HL-60/S4 (cell line): ENCODE measurements around the gene C3orf49.

Experiments
- in situ Hi-C: fragments of 300-500 bp; cut with MboI; formaldehyde crosslinking; loops from 2 replicates; pipeline ENCODE4 v1.14.3; 2022; ENCODE audit warnings: low sequenced_read_pairs

The C3orf49 gene, protein sequence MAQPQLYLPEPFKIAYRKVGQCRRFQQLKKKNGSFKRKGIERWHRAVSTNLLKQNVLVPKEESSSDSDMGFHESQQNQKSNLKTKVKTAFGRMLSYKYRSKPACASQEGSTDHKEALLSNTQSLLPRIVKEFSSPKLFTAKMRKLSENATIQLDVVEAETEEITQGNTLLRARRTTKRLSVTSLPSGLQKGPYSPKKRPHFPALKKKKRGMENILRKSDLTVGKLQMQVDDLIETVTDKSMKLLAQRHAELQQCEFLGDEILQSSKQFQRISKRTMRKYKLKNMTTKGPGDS

DNA sequence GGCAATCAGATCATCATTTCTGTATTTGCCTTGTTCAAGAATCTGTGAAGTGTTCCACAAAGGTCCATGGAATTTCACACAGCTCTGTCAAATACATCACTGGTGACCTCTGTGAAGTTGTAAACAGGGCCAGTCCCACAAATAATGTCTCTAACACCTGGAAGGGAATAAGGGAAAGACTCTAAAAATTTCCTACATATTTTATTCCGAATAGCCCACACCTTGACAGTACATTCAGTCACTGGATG lies at the start of gene C3orf49:
TSS of gene C3orf49 (plus strand) at position 149 of the 248 bp plus-strand sequence. CDS start 173 bp downstream, outside the sequence.
- in situ Hi-C loops, result loop anchor here (10.0 kb wide), 1 partner anchor 454 kb away; no protein-coding TSS in a partner anchor

DNA sequence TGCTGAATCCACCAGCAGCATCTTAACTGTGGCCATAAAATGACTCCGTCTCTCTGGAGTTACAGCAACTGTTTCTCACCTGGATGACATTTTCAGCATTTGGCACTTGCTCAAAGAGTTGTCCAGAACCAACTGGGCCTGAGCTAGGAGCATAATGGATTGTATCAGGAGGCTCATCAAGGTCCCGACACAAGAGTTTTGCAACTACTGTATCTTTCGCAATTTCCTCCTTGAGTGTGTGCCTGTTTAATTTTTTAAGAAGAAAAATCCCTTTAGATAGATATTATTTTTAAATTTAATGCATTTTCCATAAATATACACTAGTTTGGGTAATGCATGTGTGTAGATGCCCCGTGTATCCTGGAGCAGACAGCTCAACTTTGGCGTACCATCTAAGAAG lies 44.3 kb upstream of the C3orf49 start:
- in situ Hi-C loops, result no loop called here

DNA sequence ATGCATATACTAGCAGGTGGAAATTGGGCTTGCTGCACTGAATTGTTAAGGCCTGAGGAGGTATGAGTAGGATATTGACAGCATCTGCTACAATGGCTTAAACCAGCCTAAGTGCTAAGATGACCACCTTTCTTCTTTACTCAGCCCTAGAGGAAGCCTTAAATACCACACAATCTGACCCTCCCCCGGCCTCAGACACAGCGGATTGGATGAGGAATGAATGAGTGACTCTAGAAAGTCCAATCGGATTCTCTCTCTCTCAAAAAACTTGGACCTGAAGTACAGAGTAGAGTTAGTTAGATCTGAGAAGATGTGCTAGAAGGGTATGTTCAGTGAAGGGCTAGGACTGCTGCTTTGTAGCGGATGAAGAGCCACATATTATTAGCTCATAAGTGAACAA lies 39.9 kb upstream of the C3orf49 start:
- in situ Hi-C loops, result no loop called here

DNA sequence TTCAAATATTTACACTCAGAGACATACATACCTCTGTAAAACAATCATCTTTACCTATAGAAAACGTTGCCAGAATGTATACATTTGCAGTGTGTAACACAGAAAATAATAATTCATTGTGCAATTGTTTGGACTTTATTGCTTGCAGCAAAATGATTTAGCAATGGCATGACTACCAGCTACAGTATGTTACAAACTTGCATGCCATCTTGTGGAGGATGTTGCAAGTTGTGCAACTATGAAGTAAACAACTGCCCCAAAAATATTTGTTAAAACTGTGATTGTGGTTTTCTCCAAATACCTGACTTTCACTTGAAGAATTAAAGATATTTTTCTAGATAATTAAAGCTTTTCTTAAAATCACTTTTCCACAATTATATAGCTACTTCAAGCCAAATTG lies 27.1 kb upstream of the C3orf49 start:
- in situ Hi-C loops, result no loop called here

DNA sequence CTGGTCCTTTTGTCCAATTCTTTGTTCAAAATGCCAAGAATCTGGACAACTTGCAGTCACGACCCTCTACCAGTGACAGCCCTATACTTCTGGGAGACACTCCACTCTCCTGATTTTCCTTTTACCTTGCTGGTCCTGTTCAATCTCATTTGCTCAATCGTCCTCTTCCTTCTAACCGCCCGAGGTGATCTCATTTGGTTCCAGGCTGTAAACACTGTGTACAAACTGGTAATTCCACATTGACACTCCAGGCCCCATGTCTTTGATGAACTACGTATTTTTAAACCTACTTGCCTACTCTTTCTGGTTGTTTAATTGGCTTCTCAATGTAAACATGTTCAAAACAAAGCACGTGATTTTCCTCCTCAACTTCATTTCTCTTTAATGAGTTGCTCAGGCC lies 23.7 kb upstream of the C3orf49 start:
- in situ Hi-C loops, result no loop called here

DNA sequence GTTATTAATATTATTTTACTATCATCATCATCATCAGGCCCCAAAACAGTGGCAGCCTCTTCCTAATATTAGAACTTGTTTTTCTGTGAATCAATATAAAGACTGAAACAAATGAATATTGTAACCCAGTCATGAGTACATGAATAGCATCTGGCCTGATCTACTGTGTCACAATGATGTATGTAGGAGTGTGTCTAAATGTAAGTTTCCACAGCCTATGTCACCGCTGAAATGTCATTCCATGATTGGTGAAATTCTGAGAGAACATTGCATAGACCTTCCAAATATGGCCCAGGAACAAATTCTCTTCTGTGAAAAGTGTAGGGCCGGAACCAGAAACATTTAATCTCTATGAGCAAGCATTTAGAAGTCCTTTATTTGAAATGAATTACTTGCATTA lies 20.6 kb upstream of the C3orf49 start:
- in situ Hi-C loops, result no loop called here

DNA sequence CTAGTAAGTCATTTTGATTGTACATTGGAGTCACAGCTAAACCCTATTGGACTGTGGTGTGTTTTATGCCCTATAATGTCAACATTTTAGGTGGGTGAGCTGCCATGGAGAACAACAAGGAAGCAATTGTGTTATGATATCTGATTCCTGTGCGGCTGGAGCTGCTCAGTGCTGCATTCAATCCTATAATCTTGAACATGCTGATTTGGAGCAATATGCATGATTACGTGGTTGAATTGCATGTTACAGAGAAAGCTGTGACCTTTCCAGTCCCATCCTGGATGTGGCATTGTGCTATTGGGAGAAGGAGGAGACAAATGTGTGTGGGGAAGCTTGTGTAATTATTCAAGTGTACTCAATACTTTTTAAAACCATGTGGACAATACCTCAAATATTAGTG lies 20.1 kb upstream of the C3orf49 start:
- in situ Hi-C loops, result no loop called here

DNA sequence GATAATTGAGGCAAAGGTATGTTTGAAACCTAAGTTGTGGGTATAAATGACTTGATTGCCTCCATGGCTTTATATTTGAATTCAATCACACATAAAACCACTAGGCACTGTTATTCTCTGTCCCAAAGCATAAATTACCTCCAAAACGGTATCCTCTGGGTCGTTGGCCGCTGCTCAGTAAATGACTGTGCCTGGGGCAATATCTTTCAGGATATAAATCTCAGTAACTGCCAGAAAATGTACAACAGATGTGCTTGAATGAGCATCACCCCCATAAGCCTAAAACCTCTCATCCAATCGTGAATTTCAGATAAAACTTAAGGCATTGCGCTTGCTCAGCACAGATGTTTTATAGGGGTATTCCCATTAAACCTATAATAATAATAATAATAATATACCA lies 19.0 kb upstream of the C3orf49 start:
- in situ Hi-C loops, result no loop called here

DNA sequence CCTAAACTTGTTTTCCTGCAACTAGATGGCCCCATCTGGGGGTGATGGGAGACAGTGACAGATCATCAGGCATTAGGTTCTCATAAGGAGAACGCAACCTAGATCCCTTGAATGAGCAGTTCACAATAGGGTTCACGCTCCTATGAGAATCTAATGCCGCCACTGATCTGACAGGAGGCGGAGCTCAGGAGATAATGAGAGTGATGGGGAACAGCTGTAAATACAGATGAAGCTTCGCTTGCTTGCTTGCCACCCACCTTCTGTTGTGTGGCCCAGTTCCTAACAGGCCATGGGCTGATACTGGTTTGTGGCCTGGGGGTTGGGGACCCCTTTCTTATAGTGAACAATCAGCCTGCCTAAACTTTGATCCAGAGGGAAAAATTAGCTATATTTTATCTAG lies 15.2 kb upstream of the C3orf49 start:
- in situ Hi-C loops, result no loop called here

DNA sequence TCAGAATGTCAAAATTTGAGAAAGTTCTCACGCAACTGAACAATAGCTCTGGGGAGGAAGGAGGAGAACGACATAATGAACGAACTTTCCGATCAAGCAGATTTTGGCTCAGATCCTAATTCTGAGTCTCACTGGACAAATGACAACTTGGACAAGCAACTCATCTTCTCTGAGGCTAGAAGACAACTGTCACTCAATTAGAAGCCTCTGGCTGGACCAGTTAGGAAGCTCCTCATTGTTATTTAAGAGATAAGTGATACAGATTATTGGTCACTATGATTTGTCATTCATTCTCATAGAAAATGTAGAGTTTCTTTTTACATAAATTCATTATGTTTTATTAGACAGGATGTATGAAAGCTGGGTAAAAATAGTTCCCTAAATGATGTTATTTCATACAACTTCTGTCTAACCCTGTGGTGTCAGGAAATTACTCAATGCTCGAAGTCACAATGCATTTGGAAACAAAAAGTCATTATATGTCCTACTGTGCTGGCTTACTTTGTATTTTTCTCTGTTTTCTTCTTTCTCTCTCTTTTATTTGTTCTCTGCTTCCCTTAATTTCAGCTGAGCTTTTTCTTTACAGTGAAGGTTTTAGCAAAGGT lies 11.0 kb upstream of the C3orf49 start:
- in situ Hi-C loops, result no loop called here

DNA sequence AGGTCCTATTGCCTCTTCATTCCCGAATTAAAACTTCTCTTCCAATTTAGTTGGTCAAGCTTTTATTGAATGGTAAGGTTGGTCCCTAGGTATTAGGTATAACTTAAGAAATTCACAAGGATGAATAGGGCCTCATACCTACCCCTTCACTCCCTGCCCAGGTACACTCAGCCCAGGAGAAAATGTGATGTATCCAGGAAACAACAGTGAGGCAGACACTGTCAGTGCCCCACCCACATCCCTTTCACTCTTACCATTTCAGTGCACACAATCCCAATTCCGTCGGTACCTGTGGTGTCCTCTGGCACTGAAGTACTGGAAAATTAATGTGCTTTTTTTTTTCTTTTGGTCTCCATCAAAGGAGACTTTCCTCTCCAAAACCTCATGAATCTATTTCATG lies 10.5 kb upstream of the C3orf49 start:
- in situ Hi-C loops, result no loop called here

DNA sequence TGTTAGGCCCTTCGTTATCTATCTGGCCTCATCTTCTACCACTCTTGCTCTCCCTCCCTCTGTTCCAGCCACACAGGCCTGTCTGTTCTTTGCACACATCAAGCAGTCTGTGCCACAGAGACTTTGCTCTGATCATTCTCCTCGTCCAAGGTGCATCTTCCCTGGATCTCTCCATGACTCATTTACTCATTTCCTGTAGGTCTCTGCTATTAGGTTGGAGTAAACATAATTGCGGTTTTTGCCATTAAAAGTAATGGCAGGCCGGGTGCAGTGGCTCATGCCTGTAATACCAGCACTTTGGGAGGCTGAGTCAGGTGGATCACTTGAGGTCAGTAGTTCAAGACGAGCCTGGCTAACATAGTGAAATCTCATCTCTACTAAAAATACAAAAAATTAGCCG lies 9.5 kb upstream of the C3orf49 start:
- in situ Hi-C loops, result loop anchor here (10.0 kb wide), 1 partner anchor 445 kb away; no protein-coding TSS in a partner anchor

DNA sequence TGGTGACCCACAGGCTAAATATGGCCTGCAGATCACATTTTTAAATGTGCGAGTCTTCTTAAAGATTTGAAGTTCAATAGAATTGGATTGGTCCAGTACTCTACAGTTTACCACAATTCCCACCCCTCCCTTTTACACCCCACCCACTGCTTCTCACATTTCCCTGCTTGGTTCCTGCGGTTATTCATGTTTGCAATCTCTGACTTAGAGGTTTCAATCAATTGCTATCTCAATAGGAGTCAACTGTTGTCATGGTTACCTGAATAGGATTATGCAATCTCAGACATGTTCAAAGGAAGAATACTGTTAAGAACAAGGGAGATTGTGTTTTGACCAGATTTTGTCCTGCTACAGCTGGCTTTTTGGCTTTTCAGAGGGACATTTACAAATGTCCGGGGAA lies 4.9 kb upstream of the C3orf49 start:
- in situ Hi-C loops, result loop anchor here (10.0 kb wide), 1 partner anchor 449 kb away; no protein-coding TSS in a partner anchor

DNA sequence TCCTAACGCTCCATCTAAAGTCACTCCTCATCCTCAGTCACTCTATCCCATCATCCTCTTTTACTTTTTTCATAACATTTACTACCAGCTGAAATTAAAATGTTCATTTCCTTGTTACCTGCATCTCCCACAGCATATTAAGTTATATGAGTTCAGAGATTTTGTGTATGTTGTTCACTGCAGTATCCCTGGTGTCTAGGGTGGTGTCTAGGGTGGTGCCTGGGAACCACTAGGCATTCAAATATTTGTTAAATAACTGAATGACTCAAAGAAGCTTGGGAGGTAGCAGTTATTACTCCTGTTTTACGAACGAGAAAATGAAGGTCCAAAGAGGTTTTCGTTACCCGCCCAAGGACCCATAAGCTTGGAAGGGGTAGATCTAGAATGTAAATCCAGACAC lies 1.9 kb upstream of the C3orf49 start:
- in situ Hi-C loops, result loop anchor here (10.0 kb wide), 1 partner anchor 452 kb away; no protein-coding TSS in a partner anchor

DNA sequence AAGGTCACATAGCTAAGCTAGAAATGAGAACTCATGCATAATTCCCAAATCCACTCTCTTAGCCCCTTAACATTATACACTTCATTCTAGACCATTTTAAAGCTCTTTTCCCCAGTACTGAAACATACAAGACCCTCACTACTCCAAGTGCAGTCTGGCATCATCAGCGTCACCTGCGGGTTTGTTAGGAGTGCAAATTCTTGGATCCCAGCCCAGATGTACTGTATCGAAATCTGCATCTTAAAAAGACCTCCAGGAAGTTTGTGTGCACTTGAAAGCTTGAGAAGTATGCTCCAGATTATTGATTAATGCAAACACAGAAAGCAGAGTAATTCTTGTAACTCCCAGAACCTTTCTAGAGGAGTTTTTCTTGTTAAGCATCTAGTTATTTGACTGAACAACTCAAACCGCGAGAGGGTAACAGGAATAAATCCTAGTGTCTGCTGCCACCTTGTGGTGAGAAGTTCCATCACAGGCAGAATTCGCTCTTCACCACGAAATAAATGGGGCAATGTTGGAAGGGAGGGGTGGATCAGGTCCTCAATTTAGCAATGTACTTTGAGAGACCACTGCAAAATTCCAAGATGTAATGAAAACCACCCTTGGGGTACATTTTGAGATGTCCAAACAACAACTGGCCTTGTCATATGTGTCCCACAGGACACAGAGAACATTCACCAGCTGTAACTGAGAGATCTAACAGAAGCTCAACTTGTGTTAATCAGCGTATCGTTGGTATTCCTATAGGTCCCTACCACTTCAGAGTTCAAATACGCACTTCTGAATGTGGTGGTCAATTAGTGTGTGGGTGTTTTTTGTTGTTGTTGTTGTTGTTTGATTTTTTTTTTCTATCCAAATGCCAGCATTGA lies 583 bp upstream of the C3orf49 start:
- in situ Hi-C loops, result loop anchor here (10.0 kb wide), 1 partner anchor 454 kb away; no protein-coding TSS in a partner anchor

DNA sequence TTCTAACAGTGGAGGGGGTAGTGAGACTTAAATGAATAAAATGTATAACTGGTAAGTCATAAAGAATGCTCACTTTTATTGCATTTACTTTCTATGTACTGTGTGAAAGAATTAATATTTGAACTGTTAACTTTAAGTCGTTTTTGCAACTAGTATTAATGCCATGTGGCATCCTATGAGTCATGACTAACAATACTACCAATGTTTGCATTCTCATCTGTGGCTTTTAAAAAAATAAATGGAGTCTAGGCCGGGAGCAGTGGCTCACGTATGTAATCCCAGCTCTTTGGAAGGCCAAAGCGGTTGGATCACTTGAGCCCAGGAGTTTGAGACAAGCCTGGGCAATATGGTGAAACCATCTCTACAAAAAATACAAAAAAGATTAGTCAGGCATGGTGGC lies 5.2 kb downstream of the C3orf49 start:
- in situ Hi-C loops, result no loop called here

DNA sequence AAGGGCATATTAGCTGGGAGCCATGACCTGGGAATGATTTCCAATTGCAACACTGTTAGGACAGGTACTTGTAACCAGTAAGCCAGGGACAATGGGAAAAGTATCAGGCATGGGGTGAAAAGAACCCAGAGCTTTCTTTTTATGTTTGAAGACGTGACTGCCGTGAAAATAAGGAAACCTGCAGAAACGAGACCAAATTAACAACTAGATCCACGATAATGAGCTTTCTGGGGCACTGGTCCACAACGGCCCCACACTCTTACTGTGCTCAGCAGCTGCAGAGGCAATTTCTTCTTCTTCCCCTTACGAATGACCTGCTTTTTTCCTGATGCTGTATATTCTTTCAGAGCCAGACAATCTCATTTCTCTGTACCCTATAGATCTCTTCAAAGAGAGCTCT lies 11.4 kb downstream of the C3orf49 start:
- in situ Hi-C loops, result no loop called here

DNA sequence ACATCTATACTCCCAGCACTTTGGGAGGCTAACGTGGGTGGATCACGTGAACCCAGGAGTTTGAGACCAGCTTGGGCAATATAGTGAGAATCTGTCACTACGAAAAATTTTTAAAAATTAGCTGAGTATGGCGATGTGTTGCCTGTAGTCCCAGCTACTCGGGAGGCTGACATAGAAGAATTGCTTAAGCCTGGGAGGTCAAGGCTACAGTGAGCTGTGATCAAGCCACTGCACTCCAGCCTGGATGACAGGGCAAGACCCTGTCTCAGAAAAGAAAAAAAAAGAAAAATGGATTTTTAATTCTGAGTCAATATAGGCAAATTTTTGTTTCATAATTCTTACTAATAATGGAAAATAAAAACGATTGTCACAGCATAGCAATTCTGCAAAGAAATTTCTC lies 13.3 kb downstream of the C3orf49 start:
- in situ Hi-C loops, result no loop called here

DNA sequence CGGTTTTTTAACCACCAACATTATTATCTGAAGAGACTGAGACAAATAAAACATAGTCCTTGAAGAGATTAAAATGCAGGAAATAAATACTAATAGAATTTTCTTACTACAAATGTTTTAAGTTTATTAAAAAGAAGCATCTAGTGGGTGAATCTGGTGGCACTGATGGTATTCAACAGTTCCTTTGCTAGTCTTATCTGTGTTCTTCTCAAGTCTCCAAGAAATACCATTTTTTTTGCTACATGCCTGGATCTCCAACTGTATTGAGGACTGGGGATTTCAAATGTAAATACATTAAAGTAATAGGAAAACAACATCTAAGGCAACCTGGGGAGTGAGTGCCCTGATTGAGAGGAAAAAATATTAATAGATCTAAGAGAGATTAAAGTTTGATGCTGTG lies 22.6 kb downstream of the C3orf49 start:
- in situ Hi-C loops, result no loop called here

DNA sequence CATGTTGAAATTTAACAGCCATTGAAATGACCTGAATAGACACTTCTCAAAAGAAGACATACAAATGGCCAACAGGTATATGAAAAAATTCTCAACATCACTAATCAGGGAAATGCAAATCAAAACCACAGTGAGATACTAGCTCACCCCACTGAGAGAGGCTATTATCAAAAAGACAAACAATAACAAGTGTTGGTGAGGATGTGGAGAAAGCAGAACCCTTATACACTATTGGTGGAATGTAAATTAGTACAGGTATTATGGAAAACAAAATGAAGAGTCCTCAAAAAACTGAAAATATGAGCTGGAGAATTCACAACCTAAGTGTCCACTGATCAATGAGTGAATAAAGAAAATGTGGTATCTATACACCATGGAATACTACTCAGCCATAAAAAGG lies 23.0 kb downstream of the C3orf49 start:
- in situ Hi-C loops, result no loop called here

DNA sequence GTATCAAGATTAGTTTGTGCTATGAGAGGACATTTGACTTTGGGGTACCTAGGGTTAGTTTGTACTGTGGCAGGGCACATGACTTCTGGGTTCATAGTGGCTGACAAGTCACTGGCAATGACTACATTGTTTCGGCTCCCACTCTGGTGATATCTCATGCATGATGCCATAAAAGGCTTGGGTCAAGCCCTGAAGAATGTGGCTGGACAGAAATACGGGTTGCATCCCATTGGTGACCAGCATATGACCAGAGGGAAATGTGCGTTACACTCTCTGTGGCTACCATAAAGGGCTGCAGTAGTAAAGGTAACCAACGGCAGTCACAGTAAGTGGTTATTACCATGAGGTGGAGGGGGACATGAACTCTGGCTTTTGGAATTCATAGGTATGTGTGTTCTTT lies 26.1 kb downstream of the C3orf49 start:
- in situ Hi-C loops, result no loop called here
